Measurements from ENCODE around the gene TSPEAR. TPM values are rescaled to one million over a fixed set of nuclear protein-coding genes. Genes with fewer than 3 reads are reported as not detected.

TSPEAR gene
- total and polyA plus RNA-seq, 2 donors (not counting 1 experiment from before 2014, with no cell fraction given) = not detected

DNA sequence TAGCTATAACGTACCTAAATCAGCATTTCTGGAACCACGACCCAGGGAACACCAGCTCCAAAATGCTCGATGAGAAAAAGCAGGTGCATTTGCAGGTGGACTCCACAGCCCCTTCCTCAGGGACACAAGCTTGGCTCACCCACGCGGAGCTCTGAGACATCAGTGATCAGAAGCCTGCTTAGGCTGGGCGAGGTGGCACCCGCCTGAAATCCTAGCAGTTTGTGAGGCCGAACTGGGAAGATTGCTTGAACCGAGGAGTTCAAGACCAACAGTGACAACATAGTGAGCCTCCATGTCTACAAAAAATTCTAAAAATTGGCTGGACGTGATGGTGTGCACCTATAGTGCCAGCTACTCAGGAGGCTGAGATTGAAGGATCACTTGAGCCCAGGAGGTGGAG lies 2.5 kb upstream of the TSPEAR start:
- Histone ChIP-seq H3K27me3 (replicated peaks in 1 of 4; ENCODE audit: control extremely low read depth in 1 of 4, control insufficient read depth in 3 of 4, insufficient read depth in 4 of 4, low read length in 3 of 4) (peaks cover 0 to 56% (median 33%) of the 10 kb centered on the region in 4 experiments), H3K4me1 (ENCODE audit: control insufficient read depth in 2 of 2, insufficient read depth in 2 of 2, low read length in 2 of 2) (peaks cover 6 to 9% of the 10 kb centered on the region in 2 donors), H2AFZ (ENCODE audit: insufficient read depth, low read depth, low read length, poor library complexity, severe bottlenecking) (no peak overlapping the region), H3K36me3 (replicated peaks in 1 of 2; ENCODE audit: control extremely low read depth in 1 of 2, control insufficient read depth in 1 of 2, extremely low read depth in 1 of 2, insufficient read depth in 2 of 2, low read length in 1 of 2) (no peaks in the 10 kb centered on the region), H3K9me3 (ENCODE audit: control extremely low read depth in 1 of 3, control insufficient read depth in 2 of 3, insufficient read depth in 1 of 3, low read length in 2 of 3) (no peaks in the 10 kb centered on the region), H3K79me2 (ENCODE audit: control insufficient read depth, insufficient read depth, low read length) (no peaks in the 10 kb centered on the region), H3K27ac (ENCODE audit: low read length in 2 of 2) (no peak overlapping the region), H4K20me1 (ENCODE audit: control insufficient read depth, insufficient read depth, low read length, poor library complexity, severe bottlenecking) (no peaks in the 10 kb centered on the region), H3K4me2 (replicated peaks; ENCODE audit: low read depth, low read length, poor library complexity, severe bottlenecking) (no peak overlapping the region), H3K4me3 (ENCODE audit: control extremely low read depth in 1 of 5, extremely low read depth in 1 of 5, insufficient read depth in 1 of 5, low read depth in 2 of 5, low read length in 4 of 5) (no peak overlapping the region), H3K9ac (ENCODE audit: low read length) (no peak overlapping the region)
- TF ChIP-seq, protein P1, sequence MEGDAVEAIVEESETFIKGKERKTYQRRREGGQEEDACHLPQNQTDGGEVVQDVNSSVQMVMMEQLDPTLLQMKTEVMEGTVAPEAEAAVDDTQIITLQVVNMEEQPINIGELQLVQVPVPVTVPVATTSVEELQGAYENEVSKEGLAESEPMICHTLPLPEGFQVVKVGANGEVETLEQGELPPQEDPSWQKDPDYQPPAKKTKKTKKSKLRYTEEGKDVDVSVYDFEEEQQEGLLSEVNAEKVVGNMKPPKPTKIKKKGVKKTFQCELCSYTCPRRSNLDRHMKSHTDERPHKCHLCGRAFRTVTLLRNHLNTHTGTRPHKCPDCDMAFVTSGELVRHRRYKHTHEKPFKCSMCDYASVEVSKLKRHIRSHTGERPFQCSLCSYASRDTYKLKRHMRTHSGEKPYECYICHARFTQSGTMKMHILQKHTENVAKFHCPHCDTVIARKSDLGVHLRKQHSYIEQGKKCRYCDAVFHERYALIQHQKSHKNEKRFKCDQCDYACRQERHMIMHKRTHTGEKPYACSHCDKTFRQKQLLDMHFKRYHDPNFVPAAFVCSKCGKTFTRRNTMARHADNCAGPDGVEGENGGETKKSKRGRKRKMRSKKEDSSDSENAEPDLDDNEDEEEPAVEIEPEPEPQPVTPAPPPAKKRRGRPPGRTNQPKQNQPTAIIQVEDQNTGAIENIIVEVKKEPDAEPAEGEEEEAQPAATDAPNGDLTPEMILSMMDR (IDR thresholded peaks at IDR 0.05) = no peak
- no peak for TF ChIP-seq EZH2 (IDR thresholded peaks at IDR 0.05; ENCODE audit: borderline replicate concordance, insufficient read depth, low read depth, low read length, poor library complexity, severe bottlenecking)
- ChIA-PET CTCF (no interaction called here), POLR2A (no interaction called here)
- 83% methylated on average over 10 of the region's 10 CpGs for WGBS (ENCODE audit: insufficient coverage)
- Mint-ChIP-seq H3K9me3 (ENCODE audit: insufficient read depth) (peaks cover 3% of the 10 kb centered on the region), H3K4me1 (peaks cover 7% of the 10 kb centered on the region), H3K4me3 (no peak overlapping the region), H3K27ac (no peak overlapping the region), H3K27me3 (peaks cover 71% of the 10 kb centered on the region)
- DNase-seq (no peak), ATAC-seq (ENCODE audit: low read depth) (no peak)
- intact Hi-C loops (cut with micrococcal nuclease) = no loop called here

DNA sequence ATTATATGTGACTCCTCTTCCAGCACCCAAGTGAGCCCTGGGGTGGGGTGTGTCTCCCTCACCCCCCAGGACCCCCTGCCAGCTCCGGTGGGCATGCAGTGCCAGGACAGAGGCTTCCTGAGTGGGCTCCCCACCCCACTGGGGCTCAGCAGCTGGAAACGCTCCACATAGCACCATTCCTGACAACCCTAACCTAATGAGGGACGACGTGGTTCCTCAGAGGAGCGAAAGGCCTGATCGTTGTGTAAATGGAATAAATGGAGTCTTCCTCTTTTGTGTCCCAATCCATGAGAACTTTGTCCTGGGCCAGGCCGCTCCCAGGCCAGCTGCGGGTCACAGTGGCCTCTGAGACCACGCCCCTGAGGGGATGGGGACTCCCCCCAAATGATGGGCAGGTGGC lies 1.8 kb upstream of the TSPEAR start:
- POLR2A ChIA-PET = no interaction called here
- Histone ChIP-seq H2AFZ (ENCODE audit: insufficient read depth, low read depth, low read length, poor library complexity, severe bottlenecking) (no peak overlapping the region), H4K20me1 (ENCODE audit: control insufficient read depth, insufficient read depth, low read length, poor library complexity, severe bottlenecking) (no peaks in the 10 kb centered on the region), H3K4me2 (replicated peaks; ENCODE audit: low read depth, low read length, poor library complexity, severe bottlenecking) (no peak overlapping the region), H3K9me3 (ENCODE audit: control extremely low read depth in 1 of 3, control insufficient read depth in 2 of 3, insufficient read depth in 1 of 3, low read length in 2 of 3) (no peaks in the 10 kb centered on the region), H3K4me3 (ENCODE audit: control extremely low read depth in 1 of 5, extremely low read depth in 1 of 5, insufficient read depth in 1 of 5, low read depth in 2 of 5, low read length in 4 of 5) (no peak overlapping the region), H3K79me2 (ENCODE audit: control insufficient read depth, insufficient read depth, low read length) (no peaks in the 10 kb centered on the region), H3K36me3 (replicated peaks in 1 of 2; ENCODE audit: control extremely low read depth in 1 of 2, control insufficient read depth in 1 of 2, extremely low read depth in 1 of 2, insufficient read depth in 2 of 2, low read length in 1 of 2) (no peaks in the 10 kb centered on the region), H3K4me1 (ENCODE audit: control insufficient read depth in 2 of 2, insufficient read depth in 2 of 2, low read length in 2 of 2) (peaks cover 6 to 9% of the 10 kb centered on the region in 2 donors), H3K27ac (ENCODE audit: low read length in 2 of 2) (no peak overlapping the region), H3K27me3 (replicated peaks in 1 of 4; ENCODE audit: control extremely low read depth in 1 of 4, control insufficient read depth in 3 of 4, insufficient read depth in 4 of 4, low read length in 3 of 4) (peaks cover 0 to 56% (median 37%) of the 10 kb centered on the region in 4 experiments), H3K9ac (ENCODE audit: low read length) (no peak overlapping the region)
- DNase-seq (no peak), ATAC-seq (ENCODE audit: low read depth) (no peak)
- no peak overlapping the region for H3K4me3 Mint-ChIP-seq
- H3K27ac Mint-ChIP-seq = no peak overlapping the region
- WGBS (ENCODE audit: insufficient coverage) = 70% methylated on average over 3 of the region's 9 CpGs
- H3K9me3 Mint-ChIP-seq (ENCODE audit: insufficient read depth) = peaks cover 3% of the 10 kb centered on the region
- no peak for TF ChIP-seq EZH2 (IDR thresholded peaks at IDR 0.05; ENCODE audit: borderline replicate concordance, insufficient read depth, low read depth, low read length, poor library complexity, severe bottlenecking)
- TF ChIP-seq, protein P1 (IDR thresholded peaks at IDR 0.05) = no peak
- peaks cover 64% of the 10 kb centered on the region for H3K27me3 Mint-ChIP-seq
- peaks cover 7% of the 10 kb centered on the region for H3K4me1 Mint-ChIP-seq
- intact Hi-C loops (cut with micrococcal nuclease) = no loop called here
- CTCF ChIA-PET = no interaction called here

Data from B cell (primary cell).